Astrocyte (in vitro differentiated cells and primary cell): ENCODE measurements around the gene APBA2.

Source experiments
- EZH2 ChIP-seq: IDR thresholded peaks from 2 replicates; pipeline ENCODE4 v1.6.1; 2012; ENCODE audit warnings: mild to moderate bottlenecking, low read length, inconsistent platforms; ENCODE audit not compliant: insufficient read depth
- TF ChIP-seq, protein P1 (sequence below): IDR thresholded peaks from 2 replicates; pipeline ENCODE4 v1.5.1; 2011; ENCODE audit warnings: low read depth, mild to moderate bottlenecking, inconsistent platforms, low read length, moderate library complexity; ENCODE audit not compliant: insufficient read depth

DNA sequence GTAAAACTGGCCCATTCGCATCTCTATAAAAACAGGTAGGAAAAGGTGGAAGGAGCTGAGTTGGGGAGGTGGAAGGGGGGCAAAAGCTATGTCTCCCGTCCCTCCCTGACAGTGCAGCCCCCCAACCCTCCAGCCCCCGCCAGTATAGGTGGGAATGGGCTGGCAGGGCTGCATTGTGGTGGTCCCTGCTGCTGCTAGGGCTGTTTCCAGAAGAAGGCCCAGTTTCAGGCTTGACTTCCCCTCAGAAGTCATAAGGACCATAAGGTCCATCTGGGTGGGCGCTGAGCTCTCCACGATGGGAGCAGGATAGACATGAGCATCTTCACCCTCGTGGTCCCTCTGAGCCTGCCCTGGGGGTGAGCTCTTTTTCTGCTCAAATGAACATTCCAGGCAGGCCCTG lies 44.2 kb downstream of the APBA2 start:
- TF ChIP-seq, protein P1, sequence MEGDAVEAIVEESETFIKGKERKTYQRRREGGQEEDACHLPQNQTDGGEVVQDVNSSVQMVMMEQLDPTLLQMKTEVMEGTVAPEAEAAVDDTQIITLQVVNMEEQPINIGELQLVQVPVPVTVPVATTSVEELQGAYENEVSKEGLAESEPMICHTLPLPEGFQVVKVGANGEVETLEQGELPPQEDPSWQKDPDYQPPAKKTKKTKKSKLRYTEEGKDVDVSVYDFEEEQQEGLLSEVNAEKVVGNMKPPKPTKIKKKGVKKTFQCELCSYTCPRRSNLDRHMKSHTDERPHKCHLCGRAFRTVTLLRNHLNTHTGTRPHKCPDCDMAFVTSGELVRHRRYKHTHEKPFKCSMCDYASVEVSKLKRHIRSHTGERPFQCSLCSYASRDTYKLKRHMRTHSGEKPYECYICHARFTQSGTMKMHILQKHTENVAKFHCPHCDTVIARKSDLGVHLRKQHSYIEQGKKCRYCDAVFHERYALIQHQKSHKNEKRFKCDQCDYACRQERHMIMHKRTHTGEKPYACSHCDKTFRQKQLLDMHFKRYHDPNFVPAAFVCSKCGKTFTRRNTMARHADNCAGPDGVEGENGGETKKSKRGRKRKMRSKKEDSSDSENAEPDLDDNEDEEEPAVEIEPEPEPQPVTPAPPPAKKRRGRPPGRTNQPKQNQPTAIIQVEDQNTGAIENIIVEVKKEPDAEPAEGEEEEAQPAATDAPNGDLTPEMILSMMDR, result no peak
- TF ChIP-seq EZH2, result no peak
